ENCODE data around the gene GLRX3.

Gene GLRX3

GRCh38 chr10:130137659-130138478 is 1.7 kb downstream of the GLRX3 start:
- no peak for DNase-seq

GRCh38 chr10:130138479-130138866 is 2.3 kb downstream of the GLRX3 start:
- no peak for DNase-seq

- DNase-seq: no peak
These were observed 4.2 kb downstream of the GLRX3 start for GRCh38 chr10:130140425-130140824.

- DNase-seq: no peak
These were observed 4.8 kb downstream of the GLRX3 start for GRCh38 chr10:130141038-130141437.

- no peak for DNase-seq
These were observed 5.3 kb downstream of the GLRX3 start for GRCh38 chr10:130141460-130141859.

GRCh38 chr10:130141878-130142277 is 5.7 kb downstream of the GLRX3 start:
- no peak for DNase-seq

- DNase-seq: no peak
These were observed 9.9 kb downstream of the GLRX3 start for GRCh38 chr10:130146042-130146441.

- DNase-seq: no peak
These were observed 23.1 kb downstream of the GLRX3 start for GRCh38 chr10:130159192-130159794.

GRCh38 chr10:130160775-130161174 is 24.6 kb downstream of the GLRX3 start:
- DNase-seq: no peak

GRCh38 chr10:130161331-130161730 is 25.1 kb downstream of the GLRX3 start:
- no peak for DNase-seq

GRCh38 chr10:130167193-130167592 is 31.0 kb downstream of the GLRX3 start:
- DNase-seq: no peak

- DNase-seq: no peak
These were observed 31.5 kb downstream of the GLRX3 start for GRCh38 chr10:130167707-130168106.

- no peak for DNase-seq
These were observed 33.1 kb downstream of the GLRX3 start for GRCh38 chr10:130169136-130169859.

- DNase-seq: no peak
These were observed 35.0 kb downstream of the GLRX3 start for GRCh38 chr10:130171196-130171595.

GRCh38 chr10:130174328-130174727 is 38.1 kb downstream of the GLRX3 start:
- DNase-seq: no peak

GRCh38 chr10:130175074-130175473 is 38.9 kb downstream of the GLRX3 start:
- DNase-seq: no peak

- no peak for DNase-seq
These were observed 41.1 kb downstream of the GLRX3 start for GRCh38 chr10:130177250-130177649.

- DNase-seq: no peak
These were observed 43.4 kb downstream of the GLRX3 start for GRCh38 chr10:130179640-130180039.

GRCh38 chr10:130180416-130180815 is 44.2 kb downstream of the GLRX3 start:
- no peak for DNase-seq

- no peak for DNase-seq
These were observed 45.7 kb downstream of the GLRX3 start for GRCh38 chr10:130181858-130182257.

GRCh38 chr10:130185591-130185990 is 49.4 kb downstream of the GLRX3 start:
- DNase-seq: no peak

- DNase-seq: no peak
These were observed 52.3 kb downstream of the GLRX3 start for GRCh38 chr10:130188195-130189175.

GRCh38 chr10:130189608-130190054 is 53.4 kb downstream of the GLRX3 start:
- DNase-seq: no peak

All from CD4-positive, alpha-beta T cell treated with Interferon gamma for 1 hour (primary cell).